IMR-90 (cell line): ENCODE data around the gene FSTL5. TPM values are rescaled to one million over a fixed set of nuclear protein-coding genes. Genes with fewer than 3 reads are reported as not detected.

Source experiments
- ATAC-seq: fragments of 200-7000 bp; cut with Tn5 transposase; 2 replicates; pipeline ENCODE4 v1.9.1; 2020; ENCODE audit warnings: low read depth, mild to moderate bottlenecking, moderate library complexity
- BruUV-seq: library from RNA; stranded (reverse); fragments of 400-500 nt; replicated peaks from 2 replicates; lab custom pipeline; 2021; lab: Mats Ljungman, UMichigan
- CTCF ChIA-PET: fragments of 300-600 bp; formaldehyde crosslinking; extraction: SDS; loops from one replicate; lab custom pipeline; 2021; ENCODE audit warnings: antibody characterized with exemption; lab: Yijun Ruan, JAX
- POLR2A ChIA-PET: fragments of 300-600 bp; sonication (Branson Sonifier 250); formaldehyde crosslinking; loops from one replicate; lab custom pipeline; 2022; ENCODE audit warnings: antibody characterized with exemption; ENCODE audit not compliant: unreplicated experiment; lab: Charles Lee
- DNase-seq: peaks from one replicate; pipeline ENCODE4 v3.0.0; 2013
- H2AFZ ChIP-seq: replicated peaks from 2 replicates; pipeline ENCODE3; 2013; ENCODE audit warnings: low read length, mild to moderate bottlenecking; ENCODE audit not compliant: poor library complexity
- H2AK5ac ChIP-seq: 2 replicates; pipeline ENCODE4 v1.6.1; 2013; ENCODE audit warnings: low read depth, low read length, inconsistent platforms
- H2AK9ac ChIP-seq: replicated peaks from 2 replicates; pipeline ENCODE3; 2013; ENCODE audit warnings: mild to moderate bottlenecking, low read depth, low read length, moderate library complexity; ENCODE audit not compliant: poor library complexity
- H2BK120ac ChIP-seq: 2 replicates; pipeline ENCODE4 v1.6.1; 2013; ENCODE audit warnings: low read depth, low read length, inconsistent platforms
- H2BK15ac ChIP-seq: 3 replicates; pipeline ENCODE4 v1.6.1; 2013; ENCODE audit warnings: low read depth, low read length, inconsistent platforms
- H2BK20ac ChIP-seq: 2 replicates; pipeline ENCODE4 v1.6.1; 2013; ENCODE audit warnings: low read depth, mild to moderate bottlenecking, inconsistent platforms, low read length, moderate library complexity
- H2BK5ac ChIP-seq: 2 replicates; pipeline ENCODE4 v1.6.1; 2013; ENCODE audit warnings: mild to moderate bottlenecking, low read depth, low read length, inconsistent platforms; ENCODE audit not compliant: poor library complexity, severe bottlenecking
- H3K14ac ChIP-seq: replicated peaks from 2 replicates; pipeline ENCODE4 v1.6.1; 2013; ENCODE audit warnings: low read depth, low read length, inconsistent platforms
- H3K18ac ChIP-seq: 2 replicates; pipeline ENCODE4 v1.6.1; 2013; ENCODE audit warnings: low read depth, low read length, control low read depth
- H3K23ac ChIP-seq: 2 replicates; pipeline ENCODE4 v1.6.1; 2013; ENCODE audit warnings: low read depth, low read length, inconsistent platforms
- H3K27ac ChIP-seq: 2 replicates; pipeline ENCODE4 v1.5.1; 2013; ENCODE audit warnings: mild to moderate bottlenecking, control low read depth, low read length; ENCODE audit not compliant: insufficient read depth
- H3K27me3 ChIP-seq: 2 replicates; pipeline ENCODE4 v1.6.1; 2013; ENCODE audit warnings: low read length; ENCODE audit not compliant: control insufficient read depth, insufficient read depth
- H3K36me3 ChIP-seq: 2 replicates; pipeline ENCODE4 v1.6.1; 2013; ENCODE audit warnings: low read length, mixed read lengths; ENCODE audit not compliant: control insufficient read depth, insufficient read depth
- H3K4ac ChIP-seq: 2 replicates; pipeline ENCODE4 v1.6.1; 2013; ENCODE audit warnings: low read depth, low read length, inconsistent platforms
- H3K4me1 ChIP-seq: 2 replicates; pipeline ENCODE4 v1.6.1; 2013; ENCODE audit warnings: low read length, mixed read lengths; ENCODE audit not compliant: control insufficient read depth, insufficient read depth
- H3K4me2 ChIP-seq: 2 replicates; pipeline ENCODE4 v1.6.1; 2013; ENCODE audit warnings: low read depth, mild to moderate bottlenecking, control low read depth, low read length, moderate library complexity
- H3K4me3 ChIP-seq: 2 replicates; pipeline ENCODE4 v1.5.1; 2013; ENCODE audit warnings: low read depth, mild to moderate bottlenecking, control low read depth, low read length, moderate library complexity; ENCODE audit not compliant: insufficient read depth
- H3K56ac ChIP-seq: 2 replicates; pipeline ENCODE4 v1.6.1; 2013; ENCODE audit warnings: low read length, inconsistent platforms; ENCODE audit not compliant: insufficient read depth; ENCODE audit errors: extremely low read depth
- H3K79me1 ChIP-seq, 2 experiments: 2 replicates each; pipeline ENCODE4 v1.6.1; 2013; ENCODE audit warnings: low read length in 2 of 2, inconsistent platforms in 1 of 2, low read depth in 1 of 2
- H3K9ac ChIP-seq: 2 replicates; pipeline ENCODE4 v1.6.1; 2013; ENCODE audit warnings: low read depth, low read length, control low read depth
- H3K9me1 ChIP-seq: 2 replicates; pipeline ENCODE4 v1.6.1; 2013; ENCODE audit warnings: low read length, inconsistent platforms; ENCODE audit not compliant: insufficient read depth
- H3K9me3 ChIP-seq: 2 replicates; pipeline ENCODE4 v1.6.1; 2013; ENCODE audit warnings: low read length; ENCODE audit not compliant: control insufficient read depth, insufficient read depth
- H4K20me1 ChIP-seq: 2 replicates; pipeline ENCODE4 v1.6.1; 2013; ENCODE audit warnings: low read length, inconsistent platforms; ENCODE audit not compliant: insufficient read depth
- H4K5ac ChIP-seq: 2 replicates; pipeline ENCODE4 v1.6.1; 2013; ENCODE audit warnings: mild to moderate bottlenecking, low read depth, low read length, control low read depth
- H4K8ac ChIP-seq, 2 experiments: 2 replicates each; pipeline ENCODE4 v1.6.1; 2013; ENCODE audit warnings: low read depth in 2 of 2, low read length in 2 of 2, control low read depth in 1 of 2, inconsistent platforms in 1 of 2
- H4K91ac ChIP-seq: 2 replicates; pipeline ENCODE4 v1.6.1; 2013; ENCODE audit warnings: low read depth, low read length, inconsistent platforms; ENCODE audit not compliant: insufficient read depth
- MXI1 ChIP-seq: IDR thresholded peaks from 2 replicates; pipeline ENCODE4 v1.6.1; 2012; ENCODE audit warnings: low read depth, mild to moderate bottlenecking, low read length, moderate library complexity, borderline replicate concordance
- NFE2L2 ChIP-seq: fragments of 150-350 bp; IDR thresholded peaks from 2 replicates; pipeline ENCODE4 v1.6.1; 2016; ENCODE audit warnings: low read depth, mild to moderate bottlenecking, low read length
- POLR2A ChIP-seq: IDR thresholded peaks from 2 replicates; pipeline ENCODE4 v1.6.1; 2012; ENCODE audit warnings: mild to moderate bottlenecking, low read depth, low read length
- RCOR1 ChIP-seq: IDR thresholded peaks from 2 replicates; pipeline ENCODE4 v1.6.1; 2012; ENCODE audit warnings: mild to moderate bottlenecking, low read length, improper control_type of control experiment; ENCODE audit not compliant: insufficient replicate concordance
- RFX5 ChIP-seq: IDR thresholded peaks from 2 replicates; pipeline ENCODE4 v1.8.0; 2012; ENCODE audit warnings: low read depth, mild to moderate bottlenecking, low read length, moderate library complexity
- SMC3 ChIP-seq: fragments of 150-350 bp; IDR thresholded peaks from 2 replicates; pipeline ENCODE4 v1.6.1; 2016; ENCODE audit warnings: low read depth, mild to moderate bottlenecking, antibody characterized with exemption, low read length, moderate library complexity
- dilution Hi-C: fragments of 300-500 bp; cut with HindIII; formaldehyde crosslinking; loops from one replicate; pipeline ENCODE4 v1.14.3; 2018; ENCODE audit warnings: low sequenced_read_pairs; ENCODE audit not compliant: unreplicated experiment
- in situ Hi-C: fragments of 300-500 bp; cut with MboI; formaldehyde crosslinking; loops from 3 replicates; pipeline ENCODE4 v1.14.3; 2019; ENCODE audit warnings: low sequenced_read_pairs, inconsistent platforms, mixed read lengths
- intact Hi-C: fragments of 100-400 bp; cut with micrococcal nuclease; formaldehyde crosslinking; loops from 2 replicates; pipeline ENCODE4 v1.10.0; 2022
- polyA plus RNA-seq, 3 experiments: library from polyadenylated mRNA; depleted of rRNA; stranded (reverse); fragments of >200 nt; gene quantifications; 2 replicates each; pipeline ENCODE4 v1.2.3, GENCODE V29; 2012; ENCODE audit warnings: low replicate concordance in 1 of 3
- total RNA-seq: library from RNA; depleted of rRNA; stranded (reverse); fragments of >200 nt; gene quantifications from 2 replicates; pipeline ENCODE4 v1.2.3, GENCODE V29; 2012

The FSTL5 gene
- total and polyA plus RNA-seq, 2 of the 4 experiments (the other 2 are of a cell fraction), result under 0.01 TPM; not detected in 1

DNA sequence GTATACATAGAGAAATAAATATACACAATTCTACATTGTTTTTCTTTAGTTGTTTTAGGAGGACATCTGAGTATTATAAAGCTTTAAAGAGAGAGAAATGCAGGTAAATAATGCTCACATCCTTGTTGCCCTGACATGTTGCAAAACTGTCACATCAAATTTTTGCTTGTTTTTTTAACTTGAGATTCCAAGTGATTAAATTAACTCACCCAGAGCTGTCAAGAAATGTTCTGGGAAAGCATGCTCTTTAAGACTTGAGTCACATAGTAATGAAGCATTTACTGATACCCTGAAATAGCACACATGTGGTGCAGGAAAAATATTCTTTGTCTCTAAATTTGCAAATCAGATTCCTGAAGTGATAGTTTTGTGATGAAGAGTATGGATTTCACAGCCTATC is 665.6 kb downstream of the FSTL5 start:
- dilution Hi-C loops, result no loop called here
- no peak overlapping the region for H3K4ac ChIP-seq
- CTCF ChIA-PET, result no interaction called here
- no peak overlapping the region for H4K5ac ChIP-seq
- H3K14ac ChIP-seq, result no peak overlapping the region
- TF ChIP-seq NFE2L2 (no peak), RFX5 (no peak), MXI1 (no peak), SMC3 (no peak), RCOR1 (no peak), POLR2A (no peak)
- no peak overlapping the region for H2AFZ ChIP-seq
- H4K8ac ChIP-seq, result no peak overlapping the region
- H3K27me3 ChIP-seq, result no peaks in the 10 kb centered on the region
- H3K9me1 ChIP-seq, result no peaks in the 10 kb centered on the region
- no peak overlapping the region for H3K9ac ChIP-seq
- H3K36me3 ChIP-seq, result no peaks in the 10 kb centered on the region
- ATAC-seq (no peak), DNase-seq (no peak)
- in situ Hi-C loops, result no loop called here
- no peaks in the 10 kb centered on the region for H3K9me3 ChIP-seq
- H4K91ac ChIP-seq, result no peak overlapping the region
- H4K20me1 ChIP-seq, result no peaks in the 10 kb centered on the region
- H3K18ac ChIP-seq, result no peak overlapping the region
- no peak overlapping the region for H3K23ac ChIP-seq
- no TSS peak for BruUV-seq
- H3K4me2 ChIP-seq, result no peak overlapping the region
- H2AK5ac ChIP-seq, result no peak overlapping the region
- intact Hi-C loops, result no loop called here
- no peak overlapping the region for H2BK5ac ChIP-seq
- H2AK9ac ChIP-seq, result no peak overlapping the region
- H3K79me1 ChIP-seq, result no peaks in the 10 kb centered on the region
- POLR2A ChIA-PET, result no interaction called here
- no peak overlapping the region for H3K56ac ChIP-seq
- H3K4me3 ChIP-seq, result no peak overlapping the region
- no peaks in the 10 kb centered on the region for H3K4me1 ChIP-seq
- no peak overlapping the region for H2BK20ac ChIP-seq
- no peak overlapping the region for H3K27ac ChIP-seq
- H2BK120ac ChIP-seq, result no peak overlapping the region
- no peak overlapping the region for H2BK15ac ChIP-seq
